HL-60 (cell line): ENCODE results near the gene SEPTIN1.

Experiments used
- DNase-seq, 2 experiments: peaks; one replicate each; pipeline ENCODE4 v3.0.0-alpha.2; 2010 to 2020; ENCODE audit warnings: low read depth in 1 of 2, low spot score in 1 of 2
- H3K27ac ChIP-seq: fragments of 250-450 bp; sonication (Bioruptor Pico); replicated peaks from 2 replicates; pipeline ENCODE4 v1.5.1; 2020; ENCODE audit warnings: mild to moderate bottlenecking, moderate library complexity
- H3K27me3 ChIP-seq: fragments of 250-450 bp; sonication (Bioruptor Pico); 2 replicates; pipeline ENCODE4 v1.5.1; 2021; ENCODE audit warnings: mild to moderate bottlenecking, moderate library complexity; ENCODE audit not compliant: insufficient read depth, poor library complexity, severe bottlenecking
- H3K4me3 ChIP-seq: replicated peaks from 2 replicates; pipeline ENCODE4 v1.5.1; 2011; ENCODE audit warnings: mild to moderate bottlenecking, control low read depth, low read length; ENCODE audit not compliant: insufficient read depth
- GABPA ChIP-seq: IDR thresholded peaks from 2 replicates; pipeline ENCODE4 v1.6.1; 2012; ENCODE audit warnings: low read depth
- POLR2AphosphoS5 ChIP-seq: IDR thresholded peaks from 2 replicates; pipeline ENCODE4 v1.6.1; 2012; ENCODE audit warnings: low read depth
- SPI1 ChIP-seq: IDR thresholded peaks from 2 replicates; pipeline ENCODE4 v1.6.1; 2012; ENCODE audit warnings: low read depth, mild to moderate bottlenecking, borderline replicate concordance
- TF ChIP-seq, protein P1 (sequence below): IDR thresholded peaks from 2 replicates; pipeline ENCODE4 v1.6.1; 2012; ENCODE audit warnings: low read depth; ENCODE audit not compliant: insufficient replicate concordance
- TF ChIP-seq, protein P2 (sequence below): IDR thresholded peaks from one replicate; pipeline ENCODE4 v1.5.1; 2011; ENCODE audit warnings: low read length, control low read depth, inconsistent platforms; ENCODE audit not compliant: insufficient read depth

SEPTIN1 gene

DNA sequence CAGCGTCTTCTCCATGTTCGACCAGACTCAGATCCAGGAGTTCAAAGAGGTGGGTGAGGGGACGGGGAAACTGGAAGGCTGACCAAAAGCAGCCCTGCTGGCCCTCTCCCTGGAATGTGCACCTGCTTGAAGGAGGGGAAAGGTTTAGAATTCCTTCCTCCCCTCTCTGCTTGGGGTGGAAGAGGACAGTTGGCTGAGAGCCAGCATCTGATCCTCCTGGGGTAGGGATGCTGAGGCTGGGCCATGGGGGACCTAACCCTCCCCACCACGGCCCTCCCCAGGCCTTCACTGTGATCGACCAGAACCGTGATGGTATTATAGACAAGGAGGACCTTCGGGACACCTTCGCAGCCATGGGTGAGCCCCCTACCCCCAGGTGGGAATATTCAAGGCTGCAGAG, 6.5 kb downstream of the SEPTIN1 start:
- Histone ChIP-seq H3K27ac (no peak overlapping the region), H3K4me3 (no peak overlapping the region), H3K27me3 (no peaks in the 10 kb centered on the region)
- no peak for DNase-seq
- TF ChIP-seq, protein P1, sequence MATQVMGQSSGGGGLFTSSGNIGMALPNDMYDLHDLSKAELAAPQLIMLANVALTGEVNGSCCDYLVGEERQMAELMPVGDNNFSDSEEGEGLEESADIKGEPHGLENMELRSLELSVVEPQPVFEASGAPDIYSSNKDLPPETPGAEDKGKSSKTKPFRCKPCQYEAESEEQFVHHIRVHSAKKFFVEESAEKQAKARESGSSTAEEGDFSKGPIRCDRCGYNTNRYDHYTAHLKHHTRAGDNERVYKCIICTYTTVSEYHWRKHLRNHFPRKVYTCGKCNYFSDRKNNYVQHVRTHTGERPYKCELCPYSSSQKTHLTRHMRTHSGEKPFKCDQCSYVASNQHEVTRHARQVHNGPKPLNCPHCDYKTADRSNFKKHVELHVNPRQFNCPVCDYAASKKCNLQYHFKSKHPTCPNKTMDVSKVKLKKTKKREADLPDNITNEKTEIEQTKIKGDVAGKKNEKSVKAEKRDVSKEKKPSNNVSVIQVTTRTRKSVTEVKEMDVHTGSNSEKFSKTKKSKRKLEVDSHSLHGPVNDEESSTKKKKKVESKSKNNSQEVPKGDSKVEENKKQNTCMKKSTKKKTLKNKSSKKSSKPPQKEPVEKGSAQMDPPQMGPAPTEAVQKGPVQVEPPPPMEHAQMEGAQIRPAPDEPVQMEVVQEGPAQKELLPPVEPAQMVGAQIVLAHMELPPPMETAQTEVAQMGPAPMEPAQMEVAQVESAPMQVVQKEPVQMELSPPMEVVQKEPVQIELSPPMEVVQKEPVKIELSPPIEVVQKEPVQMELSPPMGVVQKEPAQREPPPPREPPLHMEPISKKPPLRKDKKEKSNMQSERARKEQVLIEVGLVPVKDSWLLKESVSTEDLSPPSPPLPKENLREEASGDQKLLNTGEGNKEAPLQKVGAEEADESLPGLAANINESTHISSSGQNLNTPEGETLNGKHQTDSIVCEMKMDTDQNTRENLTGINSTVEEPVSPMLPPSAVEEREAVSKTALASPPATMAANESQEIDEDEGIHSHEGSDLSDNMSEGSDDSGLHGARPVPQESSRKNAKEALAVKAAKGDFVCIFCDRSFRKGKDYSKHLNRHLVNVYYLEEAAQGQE = no peak
- no peak for TF ChIP-seq SPI1
- TF ChIP-seq, protein P2, sequence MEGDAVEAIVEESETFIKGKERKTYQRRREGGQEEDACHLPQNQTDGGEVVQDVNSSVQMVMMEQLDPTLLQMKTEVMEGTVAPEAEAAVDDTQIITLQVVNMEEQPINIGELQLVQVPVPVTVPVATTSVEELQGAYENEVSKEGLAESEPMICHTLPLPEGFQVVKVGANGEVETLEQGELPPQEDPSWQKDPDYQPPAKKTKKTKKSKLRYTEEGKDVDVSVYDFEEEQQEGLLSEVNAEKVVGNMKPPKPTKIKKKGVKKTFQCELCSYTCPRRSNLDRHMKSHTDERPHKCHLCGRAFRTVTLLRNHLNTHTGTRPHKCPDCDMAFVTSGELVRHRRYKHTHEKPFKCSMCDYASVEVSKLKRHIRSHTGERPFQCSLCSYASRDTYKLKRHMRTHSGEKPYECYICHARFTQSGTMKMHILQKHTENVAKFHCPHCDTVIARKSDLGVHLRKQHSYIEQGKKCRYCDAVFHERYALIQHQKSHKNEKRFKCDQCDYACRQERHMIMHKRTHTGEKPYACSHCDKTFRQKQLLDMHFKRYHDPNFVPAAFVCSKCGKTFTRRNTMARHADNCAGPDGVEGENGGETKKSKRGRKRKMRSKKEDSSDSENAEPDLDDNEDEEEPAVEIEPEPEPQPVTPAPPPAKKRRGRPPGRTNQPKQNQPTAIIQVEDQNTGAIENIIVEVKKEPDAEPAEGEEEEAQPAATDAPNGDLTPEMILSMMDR = no peak
- no peak for TF ChIP-seq GABPA
- TF ChIP-seq POLR2AphosphoS5 = no peak

DNA sequence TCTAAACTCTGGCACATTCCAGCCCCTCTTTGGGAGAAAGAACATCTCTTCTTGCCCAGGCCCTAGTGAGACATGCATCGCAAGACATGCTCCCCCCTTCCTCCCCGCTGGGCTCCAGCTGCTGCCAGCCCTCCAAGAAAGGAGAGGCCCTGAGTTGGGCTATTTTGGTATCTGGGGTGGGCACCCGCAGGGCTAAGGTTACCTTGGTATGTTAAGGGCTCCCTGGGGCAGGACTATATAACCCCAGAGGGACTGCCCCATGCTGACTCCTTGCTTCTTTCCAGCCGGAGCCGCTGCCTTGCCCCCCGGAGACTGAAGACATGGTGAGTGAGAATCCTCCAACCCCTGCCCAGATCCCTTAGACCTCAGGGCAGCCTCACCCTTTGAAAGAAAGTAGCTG, 7.8 kb downstream of the SEPTIN1 start, which contains the start of gene MYL11:
Gene MYL11 (plus strand): TSS at position 265 of the 400 bp plus-strand sequence. CDS start 56 bp downstream, at position 321.
- DNase-seq = no peak
- Histone ChIP-seq H3K4me3 (no peak within 1 kb of the TSS), H3K27me3 (no peaks in the 10 kb centered on the region), H3K27ac (no peak within 1 kb of the TSS)
- TF ChIP-seq POLR2AphosphoS5 = no peak
- TF ChIP-seq, protein P2 = no peak
- TF ChIP-seq, protein P1 = no peak
- TF ChIP-seq SPI1 = no peak
- TF ChIP-seq GABPA = no peak

DNA sequence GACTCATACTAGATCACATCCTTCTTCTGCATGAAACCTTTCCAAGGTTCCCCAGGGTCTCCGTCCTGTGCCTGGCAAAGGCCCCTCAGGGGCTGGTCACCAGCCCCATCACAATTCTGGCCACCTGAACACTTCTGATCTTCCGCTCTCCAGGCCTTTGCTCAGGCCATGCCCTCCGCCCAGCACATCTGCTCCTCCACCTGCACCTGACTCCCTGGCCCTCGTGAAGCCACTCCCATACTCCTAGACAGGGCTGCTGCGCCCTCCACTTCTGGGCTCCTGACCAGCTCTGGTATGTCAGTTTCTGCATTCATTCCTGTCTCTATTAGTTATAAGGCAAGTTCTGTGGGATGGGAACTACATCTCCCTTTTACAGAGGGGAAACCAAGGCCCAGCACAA, 9.6 kb downstream of the SEPTIN1 start:
- Histone ChIP-seq H3K4me3 (no peak overlapping the region), H3K27me3 (no peaks in the 10 kb centered on the region), H3K27ac (no peak overlapping the region)
- no peak for DNase-seq
- TF ChIP-seq GABPA (no peak), SPI1 (no peak), POLR2AphosphoS5 (no peak)
- TF ChIP-seq, protein P2 = no peak
- TF ChIP-seq, protein P1 = no peak
